ENCODE results near the gene CACNA1H. TPM values are rescaled to one million over a fixed set of nuclear protein-coding genes. Genes with fewer than 3 reads are reported as not detected.
A peak's percentile ranks its signal among the peaks of the same experiment; 100 is the strongest.

Gene CACNA1H
- total and polyA plus RNA-seq, 9 of the 15 experiments (the other 6 are each of a cell fraction or from before 2014, with no cell fraction given), result 0.10 to 0.18 TPM; not detected in 7

- ChIA-PET CTCF (ENCODE audit: low intra/inter-chr PET ratio) (no interaction called here), POLR2A (interaction anchor here (0.6 to 1.4 kb wide), 3 partner anchors 93 to 173 kb away, joined by 3 to 4 read pairs (median 3); partner anchors contain the start of gene UBE2I)
- DNase-seq (ENCODE audit: extremely low read depth in 1 of 4, low spot score in 3 of 4) (no peak), ATAC-seq (no peak), FAIRE-seq (no peak)
- Histone ChIP-seq H4K20me1 (replicated peaks; ENCODE audit: control insufficient read depth, insufficient read depth, low read length) (no peaks in the 10 kb centered on the region; the same call in 1 of the 2 replicates), H3K9me3 (replicated peaks; ENCODE audit: control insufficient read depth, insufficient read depth, low read depth, low read length) (no peaks in the 10 kb centered on the region), H3K27me3 (ENCODE audit: control insufficient read depth in 2 of 2, insufficient read depth in 2 of 2, low read length in 2 of 2) (peaks cover 14 to 51% of the 10 kb centered on the region in 2 experiments; a peak in 4 of 5 replicates), H3K36me3 (ENCODE audit: control insufficient read depth, insufficient read depth, low read length) (no peaks in the 10 kb centered on the region), H3K9me1 (ENCODE audit: control insufficient read depth, insufficient read depth, low read length) (no peaks in the 10 kb centered on the region), H3K4me1 (replicated peaks in 1 of 2; ENCODE audit: control insufficient read depth in 2 of 2, insufficient read depth in 2 of 2, low read length in 2 of 2) (peaks cover 0 to 40% of the 10 kb centered on the region in 2 experiments; a peak in 2 of 5 replicates), H2AFZ (ENCODE audit: low read depth, low read length) (no peak overlapping the region), H3K9ac (ENCODE audit: insufficient read depth in 1 of 2, low read depth in 2 of 2, low read length in 2 of 2) (no peak overlapping the region), H3K4me3 (no peak overlapping the region), H3K4me2 (ENCODE audit: insufficient read depth, low read length) (no peak overlapping the region), H3K79me2 (ENCODE audit: control insufficient read depth, insufficient read depth, low read length) (no peaks in the 10 kb centered on the region), H3K27ac (ENCODE audit: extremely low read depth, low read depth, low read length) (no peak overlapping the region)
- TF ChIP-seq ZKSCAN1 (IDR thresholded peaks at IDR 0.05; ENCODE audit: low read depth, low read length) (0 out of 2 replicates have a peak, but pooled peaks have one; percentile 38), PHF8 (IDR thresholded peaks at IDR 0.05; ENCODE audit: borderline replicate concordance, low read length) (no peak)
- WGBS (ENCODE audit: insufficient coverage, low coverage, missing lambda C conversion rate), result 12% methylated on average over 25 of the region's 25 CpGs
- in situ Hi-C loops (cut with MboI) (no loop called here), intact Hi-C loops (cut with micrococcal nuclease) (no loop called here)
- no TSS peak for BruUV-seq (replicated peaks)
Observed at GRCh38 chr16:1201444-1201843, 48.5 kb downstream of the CACNA1H start.

- peaks cover 0 to 44% of the 10 kb centered on the region in 2 experiments; a peak in 2 of 5 replicates for H3K4me1 ChIP-seq (replicated peaks in 1 of 2; ENCODE audit: control insufficient read depth in 2 of 2, insufficient read depth in 2 of 2, low read length in 2 of 2)
- no peak for DNase-seq (ENCODE audit: extremely low read depth in 1 of 4, low spot score in 3 of 4)
- no peak for ATAC-seq
- H3K9me3 ChIP-seq (replicated peaks; ENCODE audit: control insufficient read depth, insufficient read depth, low read depth, low read length), result no peaks in the 10 kb centered on the region
- H3K9ac ChIP-seq (ENCODE audit: insufficient read depth in 1 of 2, low read depth in 2 of 2, low read length in 2 of 2), result no peak overlapping the region
- peaks cover 18 to 48% of the 10 kb centered on the region in 2 experiments; a peak in 4 of 5 replicates for H3K27me3 ChIP-seq (ENCODE audit: control insufficient read depth in 2 of 2, insufficient read depth in 2 of 2, low read length in 2 of 2)
- no peak overlapping the region for H2AFZ ChIP-seq (ENCODE audit: low read depth, low read length)
- no peak overlapping the region for H3K4me3 ChIP-seq
- TF ChIP-seq MBD2 (IDR thresholded peaks at IDR 0.05; ENCODE audit: borderline replicate concordance, low read depth), result no peak
- TF ChIP-seq SNAPC5 (CRISPR knock-in tag; IDR thresholded peaks at IDR 0.05), result no peak
- TF ChIP-seq ZFPM2 (CRISPR knock-in tag; IDR thresholded peaks at IDR 0.05), result no peak
- TF ChIP-seq NCOR1 (IDR thresholded peaks at IDR 0.05), result no peak
- TF ChIP-seq ILF3 (IDR thresholded peaks at IDR 0.05; ENCODE audit: borderline replicate concordance), result no peak
- TF ChIP-seq CBX3 (IDR thresholded peaks at IDR 0.05; ENCODE audit: borderline replicate concordance in 1 of 2, low read length in 2 of 2), result no peak
- 41% methylated on average over 15 of the region's 18 CpGs for WGBS (ENCODE audit: insufficient coverage, low coverage, missing lambda C conversion rate)
- ChIA-PET CTCF (ENCODE audit: low intra/inter-chr PET ratio) (no interaction called here), POLR2A (no interaction called here)
- H3K4me2 ChIP-seq (ENCODE audit: insufficient read depth, low read length), result no peak overlapping the region
- no TSS peak for BruUV-seq (replicated peaks)
- H3K79me2 ChIP-seq (ENCODE audit: control insufficient read depth, insufficient read depth, low read length), result no peaks in the 10 kb centered on the region
- no peaks in the 10 kb centered on the region for H3K9me1 ChIP-seq (ENCODE audit: control insufficient read depth, insufficient read depth, low read length)
- H3K27ac ChIP-seq (ENCODE audit: extremely low read depth, low read depth, low read length), result no peak overlapping the region
- no peaks in the 10 kb centered on the region for H3K36me3 ChIP-seq (ENCODE audit: control insufficient read depth, insufficient read depth, low read length)
- no peak for FAIRE-seq
- intact Hi-C loops (cut with micrococcal nuclease), result no loop called here
- in situ Hi-C loops (cut with MboI), result no loop called here
- H4K20me1 ChIP-seq (replicated peaks; ENCODE audit: control insufficient read depth, insufficient read depth, low read length), result no peaks in the 10 kb centered on the region
Observed at GRCh38 chr16:1202274-1202673, 49.4 kb downstream of the CACNA1H start.

Measured in K562 (cell line).